ENCODE data around the gene ZNF45.

Gene ZNF45

GRCh38 chr19:43939557-43940260 lies 4.6 kb upstream of the ZNF45 start:
- H3K36me3 Mint-ChIP-seq = peaks cover 8% of the 10 kb centered on the region
- H3K4me1 Mint-ChIP-seq (ENCODE audit: low read depth) = peaks cover 9% of the 10 kb centered on the region
- no peak overlapping the region for H3K27ac Mint-ChIP-seq
- H3K27me3 Mint-ChIP-seq = peaks cover 8% of the 10 kb centered on the region
- H3K9me3 Mint-ChIP-seq (ENCODE audit: low read depth) = no peaks in the 10 kb centered on the region
- no peak overlapping the region for H3K4me3 Mint-ChIP-seq

- H3K36me3 Mint-ChIP-seq = peaks cover 24% of the 10 kb centered on the region
- H3K4me3 Mint-ChIP-seq = peak overlapping the region; percentile 93
- H3K27me3 Mint-ChIP-seq = peaks cover 2% of the 10 kb centered on the region
- no peak overlapping the region for H3K27ac Mint-ChIP-seq
- no peaks in the 10 kb centered on the region for H3K9me3 Mint-ChIP-seq (ENCODE audit: low read depth)
- H3K4me1 Mint-ChIP-seq (ENCODE audit: low read depth) = peaks cover 29% of the 10 kb centered on the region
These were observed 1.1 kb upstream of the ZNF45 start for GRCh38 chr19:43936188-43936587.

- Mint-ChIP-seq H3K27ac (peak overlapping the region; percentile 82), H3K27me3 (no peaks in the 10 kb centered on the region), H3K36me3 (peaks cover 35% of the 10 kb centered on the region), H3K4me1 (ENCODE audit: low read depth) (peaks cover 29% of the 10 kb centered on the region), H3K9me3 (ENCODE audit: low read depth) (no peaks in the 10 kb centered on the region), H3K4me3 (peak overlapping the region; percentile 93)
These were observed 762 bp downstream of the ZNF45 start for GRCh38 chr19:43934055-43934984.

GRCh38 chr19:43928820-43929219 lies 6.3 kb downstream of the ZNF45 start:
- Mint-ChIP-seq H3K27ac (no peak overlapping the region), H3K4me1 (ENCODE audit: low read depth) (peaks cover 13% of the 10 kb centered on the region), H3K27me3 (no peaks in the 10 kb centered on the region), H3K36me3 (peaks cover 74% of the 10 kb centered on the region), H3K9me3 (ENCODE audit: low read depth) (peaks cover 5% of the 10 kb centered on the region), H3K4me3 (no peak overlapping the region)

- Mint-ChIP-seq H3K4me3 (no peak overlapping the region), H3K27me3 (no peaks in the 10 kb centered on the region), H3K36me3 (peaks cover 80% of the 10 kb centered on the region), H3K9me3 (ENCODE audit: low read depth) (peaks cover 26% of the 10 kb centered on the region), H3K27ac (no peak overlapping the region), H3K4me1 (ENCODE audit: low read depth) (no peaks in the 10 kb centered on the region)
These were observed 11.2 kb downstream of the ZNF45 start for GRCh38 chr19:43923875-43924274.

GRCh38 chr19:43914051-43914450 lies 21.0 kb downstream of the ZNF45 start:
- H3K4me3 Mint-ChIP-seq = no peak overlapping the region
- peaks cover 65% of the 10 kb centered on the region for H3K36me3 Mint-ChIP-seq
- peaks cover 37% of the 10 kb centered on the region for H3K9me3 Mint-ChIP-seq (ENCODE audit: low read depth)
- no peaks in the 10 kb centered on the region for H3K27me3 Mint-ChIP-seq
- H3K4me1 Mint-ChIP-seq (ENCODE audit: low read depth) = no peaks in the 10 kb centered on the region
- H3K27ac Mint-ChIP-seq = no peak overlapping the region

- Mint-ChIP-seq H3K4me1 (ENCODE audit: low read depth) (no peaks in the 10 kb centered on the region), H3K4me3 (no peak overlapping the region)
These were observed 21.7 kb downstream of the ZNF45 start for GRCh38 chr19:43913383-43913782.

GRCh38 chr19:43910884-43911283 lies 24.2 kb downstream of the ZNF45 start:
- Mint-ChIP-seq H3K27me3 (no peaks in the 10 kb centered on the region), H3K9me3 (ENCODE audit: low read depth) (peaks cover 50% of the 10 kb centered on the region), H3K36me3 (peaks cover 56% of the 10 kb centered on the region), H3K4me3 (no peak overlapping the region), H3K4me1 (ENCODE audit: low read depth) (no peaks in the 10 kb centered on the region), H3K27ac (no peak overlapping the region)

More at GRCh38 chr19:43913383-43913782, 21.7 kb downstream of the ZNF45 start:
- H3K27me3 Mint-ChIP-seq = no peaks in the 10 kb centered on the region
- H3K27ac Mint-ChIP-seq = no peak overlapping the region
- peaks cover 61% of the 10 kb centered on the region for H3K36me3 Mint-ChIP-seq
- peaks cover 40% of the 10 kb centered on the region for H3K9me3 Mint-ChIP-seq (ENCODE audit: low read depth)

GRCh38 chr19:43908659-43909058 lies 26.4 kb downstream of the ZNF45 start:
- H3K4me3 Mint-ChIP-seq = no peak overlapping the region
- peaks cover 43% of the 10 kb centered on the region for H3K9me3 Mint-ChIP-seq (ENCODE audit: low read depth)
- H3K4me1 Mint-ChIP-seq (ENCODE audit: low read depth) = no peaks in the 10 kb centered on the region
- H3K27me3 Mint-ChIP-seq = no peaks in the 10 kb centered on the region
- H3K27ac Mint-ChIP-seq = no peak overlapping the region
- H3K36me3 Mint-ChIP-seq = peaks cover 52% of the 10 kb centered on the region

- Mint-ChIP-seq H3K4me3 (no peak overlapping the region), H3K4me1 (ENCODE audit: low read depth) (peaks cover 8% of the 10 kb centered on the region), H3K36me3 (peaks cover 49% of the 10 kb centered on the region), H3K27me3 (no peaks in the 10 kb centered on the region), H3K27ac (no peak overlapping the region), H3K9me3 (ENCODE audit: low read depth) (peaks cover 41% of the 10 kb centered on the region)
These were observed 28.3 kb downstream of the ZNF45 start for GRCh38 chr19:43906774-43907173.

- no peaks in the 10 kb centered on the region for H3K27me3 Mint-ChIP-seq
- H3K36me3 Mint-ChIP-seq = peaks cover 50% of the 10 kb centered on the region
- H3K4me3 Mint-ChIP-seq = no peak overlapping the region
- H3K27ac Mint-ChIP-seq = no peak overlapping the region
- peaks cover 41% of the 10 kb centered on the region for H3K9me3 Mint-ChIP-seq (ENCODE audit: low read depth)
- H3K4me1 Mint-ChIP-seq (ENCODE audit: low read depth) = peaks cover 14% of the 10 kb centered on the region
These were observed 29.2 kb downstream of the ZNF45 start for GRCh38 chr19:43905897-43906296.

GRCh38 chr19:43902399-43902798 lies 32.7 kb downstream of the ZNF45 start:
- H3K27me3 Mint-ChIP-seq = no peaks in the 10 kb centered on the region
- peaks cover 62% of the 10 kb centered on the region for H3K36me3 Mint-ChIP-seq
- H3K4me3 Mint-ChIP-seq = peak overlapping the region; percentile 93
- peaks cover 29% of the 10 kb centered on the region for H3K9me3 Mint-ChIP-seq (ENCODE audit: low read depth)
- peaks cover 19% of the 10 kb centered on the region for H3K4me1 Mint-ChIP-seq (ENCODE audit: low read depth)
- H3K27ac Mint-ChIP-seq = no peak overlapping the region

- Mint-ChIP-seq H3K36me3 (peaks cover 60% of the 10 kb centered on the region), H3K9me3 (ENCODE audit: low read depth) (peaks cover 26% of the 10 kb centered on the region), H3K27ac (peak overlapping the region; percentile 61), H3K4me3 (peak overlapping the region; percentile 93), H3K27me3 (no peaks in the 10 kb centered on the region), H3K4me1 (ENCODE audit: low read depth) (peaks cover 19% of the 10 kb centered on the region)
These were observed 33.4 kb downstream of the ZNF45 start for GRCh38 chr19:43901395-43902390.

GRCh38 chr19:43895727-43896308 lies 39.3 kb downstream of the ZNF45 start:
- peaks cover 5% of the 10 kb centered on the region for H3K4me1 Mint-ChIP-seq (ENCODE audit: low read depth)
- no peak overlapping the region for H3K4me3 Mint-ChIP-seq
- peaks cover 44% of the 10 kb centered on the region for H3K9me3 Mint-ChIP-seq (ENCODE audit: low read depth)
- H3K36me3 Mint-ChIP-seq = peaks cover 45% of the 10 kb centered on the region
- H3K27ac Mint-ChIP-seq = no peak overlapping the region
- H3K27me3 Mint-ChIP-seq = no peaks in the 10 kb centered on the region

All from activated naive CD8-positive, alpha-beta T cell (primary cell).